ENCODE measurements around the gene ANKS1A. TPM values are rescaled to one million over a fixed set of nuclear protein-coding genes. Genes with fewer than 3 reads are reported as not detected.

Gene ANKS1A
- total RNA-seq, 2 experiments from 2014 or later: 6.4 to 6.9 TPM

DNA sequence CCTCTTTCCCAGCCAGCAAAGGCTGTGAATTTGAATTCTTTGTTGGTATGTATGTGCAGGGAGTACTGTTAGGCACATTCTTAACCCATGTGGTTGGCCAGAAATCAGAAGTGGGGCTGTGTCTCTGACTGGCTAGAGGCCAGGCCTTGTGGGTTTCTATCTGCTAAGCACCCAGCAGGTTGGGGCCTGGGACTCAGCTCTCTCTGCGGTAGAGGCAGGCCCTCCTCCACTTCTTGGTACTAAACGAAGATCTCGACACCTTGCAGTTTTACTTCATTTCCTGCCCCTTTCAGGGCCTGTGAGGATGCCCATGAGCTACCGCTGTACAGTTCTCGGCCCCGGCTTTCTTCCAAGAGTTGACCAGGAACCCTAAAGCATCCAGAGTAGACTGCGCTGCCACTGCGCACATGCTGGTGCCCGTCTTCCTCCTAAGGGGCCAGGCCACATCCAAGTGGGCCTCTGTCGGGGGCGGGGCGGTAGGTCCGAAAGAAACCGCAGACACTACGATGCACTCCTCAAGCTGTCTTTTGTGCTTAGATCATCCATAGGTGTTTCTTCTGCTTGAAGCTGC is 201.0 kb downstream of the ANKS1A start:
- no peaks in the 10 kb centered on the region for H3K4me1 Mint-ChIP-seq (ENCODE audit: low read depth)

GRCh38 chr6:35090734-35091133 is 201.7 kb downstream of the ANKS1A start:
- TF ChIP-seq, protein P1, sequence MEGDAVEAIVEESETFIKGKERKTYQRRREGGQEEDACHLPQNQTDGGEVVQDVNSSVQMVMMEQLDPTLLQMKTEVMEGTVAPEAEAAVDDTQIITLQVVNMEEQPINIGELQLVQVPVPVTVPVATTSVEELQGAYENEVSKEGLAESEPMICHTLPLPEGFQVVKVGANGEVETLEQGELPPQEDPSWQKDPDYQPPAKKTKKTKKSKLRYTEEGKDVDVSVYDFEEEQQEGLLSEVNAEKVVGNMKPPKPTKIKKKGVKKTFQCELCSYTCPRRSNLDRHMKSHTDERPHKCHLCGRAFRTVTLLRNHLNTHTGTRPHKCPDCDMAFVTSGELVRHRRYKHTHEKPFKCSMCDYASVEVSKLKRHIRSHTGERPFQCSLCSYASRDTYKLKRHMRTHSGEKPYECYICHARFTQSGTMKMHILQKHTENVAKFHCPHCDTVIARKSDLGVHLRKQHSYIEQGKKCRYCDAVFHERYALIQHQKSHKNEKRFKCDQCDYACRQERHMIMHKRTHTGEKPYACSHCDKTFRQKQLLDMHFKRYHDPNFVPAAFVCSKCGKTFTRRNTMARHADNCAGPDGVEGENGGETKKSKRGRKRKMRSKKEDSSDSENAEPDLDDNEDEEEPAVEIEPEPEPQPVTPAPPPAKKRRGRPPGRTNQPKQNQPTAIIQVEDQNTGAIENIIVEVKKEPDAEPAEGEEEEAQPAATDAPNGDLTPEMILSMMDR (IDR thresholded peaks at IDR 0.05): no peak
- no peaks in the 10 kb centered on the region for H3K27me3 ChIP-seq (ENCODE audit: control insufficient read depth in 1 of 2, insufficient read depth in 2 of 2, low read length in 2 of 2)
- POLR2A ChIA-PET: no interaction called here
- ATAC-seq (ENCODE audit: poor library complexity) (no peak), DNase-seq (no peak)
- no peak overlapping the region for H3K4me3 ChIP-seq (ENCODE audit: low read length)
- Mint-ChIP-seq H3K36me3 (ENCODE audit: low read depth) (peaks cover 33% of the 10 kb centered on the region), H3K4me3 (no peak overlapping the region), H3K9me3 (no peaks in the 10 kb centered on the region), H3K4me1 (ENCODE audit: low read depth) (no peaks in the 10 kb centered on the region), H3K27me3 (no peaks in the 10 kb centered on the region), H3K27ac (no peak overlapping the region)
- intact Hi-C loops (cut with DNase I, micrococcal nuclease): no loop called here
- no peaks in the 10 kb centered on the region for H3K4me1 ChIP-seq (ENCODE audit: insufficient read depth, low read length)
- peaks cover 21% of the 10 kb centered on the region for H3K36me3 ChIP-seq (ENCODE audit: insufficient read depth, low read length)
- H3K27ac ChIP-seq (ENCODE audit: low read depth in 1 of 2, low read length in 2 of 2): no peak overlapping the region
- H3K9me3 ChIP-seq (ENCODE audit: control insufficient read depth in 1 of 2, insufficient read depth in 1 of 2, low read length in 2 of 2): no peaks in the 10 kb centered on the region
- CTCF ChIA-PET: interaction anchor here (0.6 kb wide), 1 partner anchor 885 kb away, joined by 3 read pairs; no protein-coding TSS in a partner anchor

More for the DNA sequence above, 201.0 kb downstream of the ANKS1A start:
- intact Hi-C loops (cut with DNase I, micrococcal nuclease): no loop called here
- no peak for ATAC-seq (ENCODE audit: poor library complexity)
- ChIA-PET POLR2A (no interaction called here), CTCF (interaction anchor here (0.6 kb wide), 1 partner anchor 885 kb away, joined by 3 read pairs; no protein-coding TSS in a partner anchor)
- H3K4me3 Mint-ChIP-seq: no peak overlapping the region
- no peak overlapping the region for H3K4me3 ChIP-seq (ENCODE audit: low read length)
- no peak for DNase-seq
- TF ChIP-seq, protein P1 (IDR thresholded peaks at IDR 0.05): no peak
- H3K27ac Mint-ChIP-seq: no peak overlapping the region
- no peaks in the 10 kb centered on the region for H3K4me1 ChIP-seq (ENCODE audit: insufficient read depth, low read length)
- H3K27me3 ChIP-seq (ENCODE audit: control insufficient read depth in 1 of 2, insufficient read depth in 2 of 2, low read length in 2 of 2): no peaks in the 10 kb centered on the region
- no peaks in the 10 kb centered on the region for H3K9me3 ChIP-seq (ENCODE audit: control insufficient read depth in 1 of 2, insufficient read depth in 1 of 2, low read length in 2 of 2)
- H3K36me3 Mint-ChIP-seq (ENCODE audit: low read depth): peaks cover 38% of the 10 kb centered on the region
- no peaks in the 10 kb centered on the region for H3K27me3 Mint-ChIP-seq
- H3K36me3 ChIP-seq (ENCODE audit: insufficient read depth, low read length): peaks cover 26% of the 10 kb centered on the region
- H3K9me3 Mint-ChIP-seq: no peaks in the 10 kb centered on the region
- H3K27ac ChIP-seq (ENCODE audit: low read depth in 1 of 2, low read length in 2 of 2): no peak overlapping the region

- no peak for DNase-seq
- intact Hi-C loops (cut with DNase I, micrococcal nuclease): no loop called here
- Histone ChIP-seq H3K9me3 (ENCODE audit: control insufficient read depth in 1 of 2, insufficient read depth in 1 of 2, low read length in 2 of 2) (no peaks in the 10 kb centered on the region), H3K4me1 (ENCODE audit: insufficient read depth, low read length) (no peaks in the 10 kb centered on the region), H3K27ac (ENCODE audit: low read depth in 1 of 2, low read length in 2 of 2) (no peak overlapping the region), H3K4me3 (ENCODE audit: low read length) (no peak overlapping the region), H3K36me3 (ENCODE audit: insufficient read depth, low read length) (peaks cover 15% of the 10 kb centered on the region), H3K27me3 (ENCODE audit: control insufficient read depth in 1 of 2, insufficient read depth in 2 of 2, low read length in 2 of 2) (no peaks in the 10 kb centered on the region)
- Mint-ChIP-seq H3K36me3 (ENCODE audit: low read depth) (peaks cover 26% of the 10 kb centered on the region), H3K9me3 (no peaks in the 10 kb centered on the region), H3K27ac (no peak overlapping the region), H3K4me1 (ENCODE audit: low read depth) (no peaks in the 10 kb centered on the region), H3K4me3 (no peak overlapping the region), H3K27me3 (no peaks in the 10 kb centered on the region)
- CTCF ChIA-PET: interaction anchor here (0.6 kb wide), 1 partner anchor 263 kb away, joined by 3 read pairs; no protein-coding TSS in a partner anchor
- TF ChIP-seq, protein P1 (IDR thresholded peaks at IDR 0.05): no peak
- POLR2A ChIA-PET: no interaction called here
- ATAC-seq (ENCODE audit: poor library complexity): no peak
Measured at GRCh38 chr6:35091346-35092083, 202.5 kb downstream of the ANKS1A start.
